Stimulated activated CD4-positive, alpha-beta T cell treated with anti-CD3 and anti-CD28 coated beads, TNF-alpha, amount 100 ng/mL, for 1 hour (primary cell): ENCODE data around the gene SSBP4.

Experiments used
- DNase-seq, 3 donors: peaks; one replicate each; pipeline ENCODE4 v3.0.0-alpha.2; 2020; ENCODE audit warnings: low read depth in 3 of 3, low spot score in 1 of 3

SSBP4 gene

DNA sequence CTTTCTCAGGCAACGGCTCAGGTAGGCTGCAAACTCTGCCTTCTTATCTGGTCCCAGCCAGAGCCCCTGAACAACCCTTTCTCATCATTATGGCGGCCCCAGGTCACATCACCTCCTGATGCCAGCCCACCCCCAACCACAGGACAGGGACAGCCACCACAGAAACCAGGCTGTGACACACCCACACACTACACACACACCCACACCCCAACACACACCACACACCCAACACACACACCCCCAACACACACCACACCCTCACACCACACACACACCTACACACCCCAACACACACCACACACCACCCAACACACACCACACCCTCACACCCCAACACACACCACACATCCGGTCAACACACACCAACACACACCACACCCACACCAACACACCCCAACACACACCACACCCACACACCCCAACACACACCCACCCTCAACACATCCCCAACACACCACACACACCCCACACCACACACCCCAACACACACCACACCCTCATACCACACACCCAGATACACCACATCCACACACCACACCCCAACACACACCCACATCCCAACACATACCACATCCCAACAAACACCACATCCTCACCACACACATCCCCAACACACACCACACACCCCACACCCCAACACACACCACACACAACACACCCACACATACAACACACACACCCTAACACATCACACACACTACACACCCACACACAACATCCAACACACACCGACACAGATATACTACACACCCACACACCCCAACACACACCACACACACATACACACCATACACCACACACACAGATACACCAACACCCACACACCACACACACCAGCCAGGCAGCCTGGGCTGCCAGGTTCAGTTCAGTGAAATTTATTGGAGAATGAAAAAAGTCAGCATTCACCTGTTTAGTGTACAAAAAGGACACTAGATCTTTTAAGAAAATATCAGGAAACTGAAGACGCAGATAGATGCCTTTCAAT is 22.9 kb downstream of the SSBP4 start:
- no peak for DNase-seq

DNA sequence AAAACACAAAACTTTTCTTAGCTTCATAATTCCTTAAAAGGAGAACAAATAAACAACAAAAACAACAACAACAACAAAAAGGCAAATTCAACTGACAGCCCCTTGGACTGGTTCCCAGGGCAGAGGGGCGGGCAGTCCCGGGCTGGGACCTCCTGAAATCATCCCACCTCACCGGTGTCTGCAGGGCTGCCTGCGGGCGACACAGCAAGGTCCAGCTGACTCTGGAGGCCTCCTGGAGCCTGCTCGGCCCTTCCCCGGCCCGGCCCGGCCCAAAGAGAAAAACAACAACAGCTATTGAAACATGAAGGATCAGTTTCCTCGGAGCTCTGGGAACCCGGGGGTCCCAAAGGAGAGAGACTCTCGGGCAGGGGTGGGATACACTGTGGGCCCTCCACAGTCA is 23.7 kb downstream of the SSBP4 start:
- DNase-seq: no peak

DNA sequence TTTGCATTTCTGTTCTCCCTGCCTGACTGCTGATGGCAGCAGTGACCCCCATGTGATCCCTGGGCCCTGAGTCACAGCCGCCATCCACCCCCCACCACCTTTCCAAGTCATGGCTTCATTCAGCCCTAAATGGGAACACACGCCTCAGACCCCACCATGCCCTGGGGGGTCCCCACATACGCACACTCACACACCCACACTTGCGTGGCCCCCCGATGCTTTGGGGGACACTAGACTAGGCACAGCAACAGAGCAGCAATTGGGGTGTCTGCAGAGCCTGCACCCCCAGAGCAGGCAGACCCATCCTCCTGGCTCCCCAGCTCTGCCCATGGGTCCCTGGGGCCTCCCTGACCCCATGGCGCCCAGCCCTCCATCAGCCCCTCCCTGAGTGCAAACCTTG is 24.2 kb downstream of the SSBP4 start:
- no peak for DNase-seq

DNA sequence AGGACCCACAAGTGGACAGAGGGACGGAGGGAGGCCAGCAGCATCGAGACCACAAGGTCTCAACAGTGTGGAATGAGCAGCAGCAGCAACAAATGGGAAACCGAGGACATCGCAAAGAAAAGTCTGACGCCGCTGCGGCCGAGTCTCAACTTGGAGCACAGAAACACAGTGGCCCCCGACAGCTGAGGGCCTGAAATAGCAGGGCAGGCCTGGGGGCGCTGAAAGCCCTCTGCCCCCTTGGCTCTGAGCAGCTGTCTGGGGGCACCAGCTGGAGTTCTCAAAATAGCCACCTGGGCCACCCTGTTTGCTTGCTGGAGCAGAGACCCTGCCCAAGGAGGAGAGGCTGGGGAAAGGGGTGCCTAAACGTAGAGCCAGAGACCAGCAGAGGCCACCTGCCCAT is 24.6 kb downstream of the SSBP4 start:
- DNase-seq: no peak

DNA sequence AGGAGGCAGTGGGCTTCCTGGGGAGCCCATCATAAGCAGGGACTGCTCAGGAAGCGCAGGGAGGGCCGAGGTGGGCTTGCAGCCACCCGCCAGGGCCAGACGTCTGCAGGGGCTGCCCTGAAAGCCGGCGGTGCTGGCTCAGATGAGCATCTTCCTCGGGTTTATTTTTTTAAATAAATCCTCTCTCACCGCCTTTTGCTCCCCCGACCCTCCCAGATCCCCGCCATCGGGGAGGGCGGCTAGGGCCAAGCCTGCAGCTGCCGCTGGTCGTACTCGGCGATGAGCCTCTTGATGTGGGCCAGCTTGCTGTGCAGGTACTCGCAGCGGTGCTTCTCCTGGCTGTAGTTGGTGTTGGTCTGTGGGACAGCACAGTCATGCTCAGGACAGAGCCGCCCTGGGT is 25.3 kb downstream of the SSBP4 start:
- DNase-seq: no peak

DNA sequence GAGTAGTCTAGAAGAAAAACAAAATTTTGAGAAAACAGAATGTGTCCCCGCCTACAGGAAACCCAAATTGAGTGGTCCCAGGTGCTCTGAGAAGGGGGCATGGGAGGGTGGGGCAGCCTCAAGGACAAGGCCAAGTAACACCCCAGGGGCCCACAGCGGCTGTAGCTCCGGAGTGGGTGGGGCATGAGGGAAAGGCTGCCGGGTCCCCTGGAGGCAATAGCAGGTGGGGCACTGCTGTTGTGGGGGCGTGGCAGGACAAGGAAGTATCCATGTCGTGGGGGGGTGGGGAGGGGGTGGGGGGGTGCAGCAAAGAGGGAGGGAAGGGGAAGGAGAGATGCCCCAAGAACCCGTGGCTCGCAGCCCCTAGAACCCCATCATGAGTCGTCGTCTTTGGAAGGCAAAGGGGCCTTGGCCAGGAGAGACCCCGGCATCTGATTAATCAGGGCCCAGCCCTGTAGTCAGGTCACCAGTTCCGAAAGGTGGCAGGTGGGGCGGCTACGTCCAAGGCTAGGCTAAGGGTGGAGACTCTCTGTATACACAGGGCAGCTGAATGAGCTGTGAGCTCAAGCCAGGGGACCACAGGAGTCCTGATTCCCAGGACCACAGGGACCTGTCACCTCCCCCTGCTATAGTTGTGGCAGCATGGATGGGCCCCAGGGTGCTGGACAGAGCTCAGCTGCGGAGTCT is 26.2 kb downstream of the SSBP4 start:
- no peak for DNase-seq

DNA sequence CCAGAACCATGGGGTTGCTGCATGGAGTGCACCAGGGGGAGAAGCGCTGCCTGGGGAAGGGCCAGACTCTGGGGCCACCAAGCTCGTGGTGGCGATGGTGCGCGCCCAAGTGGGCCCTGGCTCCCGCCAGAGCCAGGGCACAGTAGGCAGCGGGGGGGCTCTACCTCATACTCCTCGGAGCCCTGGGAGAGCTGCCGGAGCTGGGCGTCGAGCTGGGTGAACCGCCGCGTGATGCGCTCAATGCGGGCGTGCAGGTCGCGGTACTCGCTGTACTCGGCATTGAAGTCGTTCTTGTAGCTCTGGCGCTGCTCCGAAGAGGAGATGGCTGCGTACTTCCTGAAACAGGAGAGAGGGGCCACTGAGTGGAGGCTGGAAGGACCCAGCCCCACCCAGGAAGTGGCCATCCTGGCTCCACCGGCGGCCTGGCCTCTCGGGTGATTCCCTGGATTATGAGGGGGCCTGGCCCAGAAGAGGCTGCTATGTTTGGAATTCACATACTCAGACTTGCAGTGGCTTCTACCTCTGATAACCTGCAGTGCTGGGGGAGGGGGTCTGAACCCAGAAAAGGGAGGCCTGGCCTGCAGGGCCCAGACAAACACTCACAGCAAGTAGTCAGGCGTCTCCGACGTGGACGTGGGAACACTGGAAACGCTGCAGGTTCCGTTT is 27.1 kb downstream of the SSBP4 start:
- no peak for DNase-seq

DNA sequence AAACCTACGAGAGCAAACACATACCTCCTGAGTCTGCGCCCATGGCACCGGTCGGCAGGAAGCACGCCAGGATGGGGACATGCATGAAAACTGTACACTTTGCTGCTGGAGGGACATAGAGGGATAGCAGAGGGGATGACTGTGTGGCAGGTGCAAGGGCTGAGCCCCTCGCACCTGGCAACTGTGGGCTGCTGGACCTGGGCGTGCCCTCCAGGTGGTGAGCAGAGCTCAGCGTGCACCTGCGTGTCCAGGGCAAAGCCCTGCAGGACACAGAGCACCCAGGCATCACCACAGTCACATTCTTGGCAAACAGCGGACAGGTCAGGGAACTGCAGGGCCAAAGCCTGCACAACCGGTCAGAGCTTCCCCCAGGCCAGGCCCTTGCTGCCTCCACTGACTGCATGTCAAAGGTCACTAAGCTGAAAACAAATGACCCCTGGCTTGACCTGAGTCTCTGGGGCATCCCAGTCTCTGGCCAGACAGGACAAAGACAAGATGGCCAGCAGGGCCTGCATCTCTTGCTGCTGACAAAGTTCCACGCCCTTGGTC is 27.7 kb downstream of the SSBP4 start:
- no peak for DNase-seq

DNA sequence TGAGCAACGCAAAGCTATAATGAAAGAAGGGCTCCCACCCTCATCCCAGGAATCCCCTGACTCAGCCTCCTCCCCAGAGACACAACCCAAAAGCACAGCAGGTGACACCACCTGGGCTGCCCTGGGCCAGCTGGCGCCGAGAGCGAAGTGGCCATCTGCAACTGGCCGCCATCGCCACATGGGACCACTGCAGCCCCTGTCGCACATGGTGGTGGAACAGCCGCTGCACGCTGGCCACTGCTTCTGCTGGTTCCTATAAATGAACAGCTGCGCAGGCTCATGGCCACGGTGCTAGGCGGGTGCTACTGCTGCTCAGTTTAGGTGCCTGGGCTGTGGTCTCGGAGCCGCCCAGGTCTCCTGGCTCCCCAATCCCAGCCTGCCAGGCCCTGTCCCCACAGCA is 30.4 kb downstream of the SSBP4 start:
- no peak for DNase-seq

DNA sequence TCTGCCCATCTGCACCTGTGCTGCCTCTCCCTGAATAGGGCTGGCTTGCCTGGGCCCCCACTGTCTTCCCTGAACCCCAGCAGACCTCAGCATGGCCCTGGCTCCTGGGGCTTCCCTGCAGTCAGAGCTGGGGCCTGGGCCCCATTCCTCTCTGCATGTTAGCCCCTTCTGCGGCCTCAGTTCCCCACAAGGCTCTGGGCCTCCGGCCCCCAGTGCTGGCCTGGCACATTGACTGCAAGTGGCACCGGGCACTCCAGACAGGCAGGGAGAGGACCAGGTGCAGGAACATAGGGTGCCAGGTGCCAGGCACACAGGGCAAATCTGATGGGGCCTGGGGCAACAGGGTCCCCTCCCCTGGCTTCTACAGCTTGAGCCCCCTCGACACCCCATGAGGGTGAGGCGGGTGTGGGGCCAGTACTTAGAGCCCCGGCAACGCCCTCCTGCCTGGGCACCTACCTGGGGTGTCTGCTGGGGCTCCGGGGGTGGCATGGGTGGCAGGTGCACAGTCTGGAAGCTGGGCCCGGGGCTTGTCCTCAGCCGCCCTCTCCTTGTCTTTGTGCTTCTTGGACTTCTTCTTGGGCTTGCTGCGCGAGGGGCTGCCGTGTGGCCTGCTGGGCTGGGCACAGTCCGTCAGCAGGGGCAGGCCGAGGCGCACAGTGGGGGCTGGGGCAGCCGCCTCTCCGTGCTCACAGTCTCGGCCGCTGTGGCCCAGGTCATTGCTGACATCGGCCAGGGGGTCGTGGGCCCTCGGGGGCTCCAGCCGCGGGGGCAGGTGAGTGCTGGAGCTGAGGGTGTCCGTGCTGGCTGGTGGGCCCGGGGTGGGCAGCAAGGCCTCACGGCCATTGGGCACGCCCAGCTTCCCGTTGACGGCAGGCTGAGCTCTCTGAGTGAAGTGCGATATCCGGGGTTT is 31.1 kb downstream of the SSBP4 start:
- no peak for DNase-seq

DNA sequence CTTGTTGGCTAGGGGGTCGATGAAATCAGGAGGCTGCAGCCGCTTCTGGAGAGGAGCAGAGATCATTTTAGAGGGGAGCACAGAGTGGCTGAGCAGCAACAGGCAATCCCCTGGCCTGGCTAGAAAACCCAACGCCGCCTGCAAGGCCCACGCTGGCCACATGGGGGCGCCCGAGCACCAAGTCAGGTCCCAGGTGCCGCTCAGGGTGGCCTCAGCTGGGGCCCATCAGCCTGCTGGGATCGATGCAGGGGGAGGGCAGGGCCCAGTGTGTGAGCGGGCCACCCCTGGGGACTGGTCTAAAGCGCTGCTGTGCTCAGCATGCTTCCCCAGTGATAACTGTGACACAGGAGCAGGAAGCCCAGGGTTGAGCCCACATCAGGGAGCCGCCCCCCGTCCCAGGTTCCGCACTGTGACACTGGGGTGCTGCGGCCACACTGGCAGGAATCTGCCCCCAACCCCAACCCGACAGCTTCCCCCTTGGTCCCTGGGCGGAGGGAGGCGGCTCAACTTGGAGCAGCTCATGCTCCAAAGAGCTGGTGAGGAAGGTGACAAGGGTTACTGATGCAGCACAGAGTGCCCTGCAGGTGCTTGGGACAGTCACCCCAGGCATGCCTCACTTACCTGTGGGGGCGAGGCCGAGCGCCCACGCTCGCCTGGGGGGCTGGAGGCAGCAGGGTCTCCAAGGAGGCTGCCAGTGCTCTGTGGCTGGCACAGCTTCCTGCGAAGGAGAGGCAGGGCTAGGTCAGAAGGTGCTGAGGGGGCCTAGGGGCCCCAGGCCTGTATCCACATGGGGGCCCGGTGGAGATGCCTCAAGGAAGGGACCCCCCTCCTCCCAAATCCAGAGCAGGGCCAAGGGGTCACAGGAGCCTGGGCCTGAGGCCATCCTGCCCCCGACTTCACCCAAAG is 32.0 kb downstream of the SSBP4 start:
- DNase-seq: peak; percentile 61 to 93 (median 74)

DNA sequence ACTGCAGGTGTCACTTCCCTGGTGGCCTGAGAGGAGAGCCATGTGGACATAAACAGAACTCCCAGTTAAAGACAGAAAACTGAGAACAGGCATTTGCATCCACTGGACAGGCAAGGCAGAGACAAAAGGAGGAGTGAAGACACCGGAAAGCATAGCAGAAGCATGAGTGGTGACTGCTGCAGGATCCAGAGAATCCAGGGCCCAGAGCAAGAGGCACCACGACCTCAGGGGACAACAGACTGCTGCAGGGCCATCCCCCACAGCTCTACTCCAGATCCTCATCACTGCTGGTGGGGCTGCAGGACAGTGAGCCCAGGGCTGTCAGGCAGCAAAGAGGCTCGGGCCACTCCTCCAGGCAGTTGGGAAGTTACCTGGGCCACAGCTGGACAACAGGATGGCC is 33.2 kb downstream of the SSBP4 start:
- no peak for DNase-seq

DNA sequence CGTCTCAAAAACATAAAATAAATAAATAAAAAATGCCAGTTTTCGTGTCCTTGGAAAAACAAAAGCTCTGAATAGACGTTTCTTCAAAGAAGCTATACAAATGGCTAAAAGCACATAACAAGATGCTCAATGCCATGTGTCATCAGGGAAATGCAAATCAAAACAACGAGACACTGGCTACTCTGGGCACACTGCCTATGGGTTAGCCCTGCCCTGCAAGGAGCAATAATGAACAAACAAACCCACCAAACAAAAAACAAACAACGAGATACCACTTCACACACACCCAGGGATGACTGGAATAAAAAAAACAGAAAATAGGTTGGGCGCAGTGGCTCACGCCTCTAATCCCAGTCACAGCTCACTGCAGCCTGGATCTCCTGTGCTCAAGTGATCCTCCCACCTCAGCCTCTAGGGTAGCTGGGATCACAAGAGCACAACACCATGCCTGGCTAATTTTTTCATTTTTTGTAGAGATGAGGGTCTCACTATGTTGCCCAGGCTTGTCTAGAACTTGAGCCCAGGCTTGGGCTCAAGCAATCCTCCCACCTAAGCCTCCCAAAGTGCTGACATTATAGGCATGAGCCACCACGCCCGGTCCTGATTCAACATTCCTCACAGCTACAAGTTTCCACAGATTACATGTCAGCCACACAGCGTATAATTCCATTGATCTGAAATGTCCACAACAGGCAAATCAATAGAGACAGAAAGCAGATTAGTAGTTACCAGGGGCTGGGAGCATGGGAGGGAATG is 34.2 kb downstream of the SSBP4 start:
- no peak for DNase-seq

DNA sequence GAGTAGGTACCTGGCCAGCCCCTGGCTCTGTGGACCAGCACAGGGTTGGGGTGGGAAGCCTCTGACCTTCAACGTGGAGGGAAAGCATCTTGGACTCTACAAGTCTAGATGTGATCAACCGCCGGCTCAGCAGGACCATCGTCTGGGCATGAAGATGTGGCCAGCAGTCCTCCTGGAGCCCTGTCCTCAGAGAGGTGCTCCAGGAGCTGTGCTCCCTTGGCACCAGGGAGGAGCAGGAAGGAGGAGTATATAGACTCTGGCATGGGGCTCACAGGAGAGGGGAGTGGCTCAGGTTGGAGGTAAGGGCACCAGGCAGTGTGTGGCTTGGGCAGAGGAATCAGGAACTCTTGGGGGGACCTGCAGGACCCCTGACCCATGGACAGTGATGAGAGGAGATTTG is 37.1 kb downstream of the SSBP4 start:
- no peak for DNase-seq

DNA sequence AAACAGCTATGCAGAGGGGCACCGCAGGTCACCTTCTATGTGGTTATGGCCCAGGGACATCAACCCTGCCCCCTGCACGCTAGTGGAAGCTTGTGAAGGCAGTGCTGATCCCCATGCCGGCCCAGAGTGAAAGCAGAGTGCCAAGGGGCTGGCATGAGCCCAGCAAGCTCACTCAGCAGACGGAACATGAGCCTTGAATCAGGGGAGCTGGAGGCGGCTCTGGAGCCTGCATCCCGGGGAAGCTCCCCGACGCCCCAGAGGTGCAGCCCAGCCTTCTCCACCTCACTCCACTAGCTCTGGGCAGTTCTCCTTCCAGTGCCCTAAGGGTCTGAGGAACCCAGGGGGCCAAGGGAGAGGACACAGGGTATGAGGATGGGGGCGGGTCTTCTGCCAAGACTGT is 37.8 kb downstream of the SSBP4 start:
- DNase-seq: no peak

DNA sequence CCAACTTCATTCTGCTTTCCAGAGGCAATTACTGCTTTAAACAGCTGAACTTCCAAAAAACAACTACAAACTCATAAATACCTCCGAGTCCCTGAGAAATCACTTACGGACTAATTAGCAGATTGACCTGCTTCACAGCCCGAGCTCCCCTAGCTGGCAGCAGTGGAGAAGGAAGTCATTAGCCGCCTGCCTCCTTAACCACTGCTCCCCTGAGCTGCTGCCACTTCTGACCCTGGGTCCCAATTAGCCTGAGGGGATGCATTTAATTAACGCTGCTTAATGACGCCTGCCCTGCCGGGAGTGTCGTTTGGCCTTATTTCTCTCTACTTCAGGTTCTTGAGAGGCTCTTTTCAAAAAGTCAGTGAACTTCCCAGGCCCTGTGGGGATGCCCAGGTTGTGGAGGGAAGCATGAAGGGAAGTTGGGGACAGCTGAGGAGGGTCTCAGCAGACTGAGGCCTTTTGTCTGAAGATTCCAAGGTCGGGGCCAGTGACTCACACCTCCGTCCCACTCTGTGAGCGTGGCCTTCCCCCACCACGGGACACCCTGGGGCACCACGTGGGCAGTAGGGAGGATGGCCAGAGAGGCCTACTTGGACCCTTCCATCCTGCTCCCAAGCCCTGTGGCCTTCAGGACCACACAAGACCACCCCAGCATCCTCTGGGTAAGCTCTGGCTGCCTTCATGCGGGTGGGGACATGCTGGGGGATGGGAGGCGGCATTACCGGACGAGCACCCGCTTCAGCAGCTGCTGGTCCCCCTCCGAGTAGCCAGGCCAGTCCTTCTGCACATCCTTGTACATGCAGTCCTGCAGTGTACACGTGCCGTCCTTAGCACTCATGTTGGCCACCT is 38.5 kb downstream of the SSBP4 start:
- no peak for DNase-seq

DNA sequence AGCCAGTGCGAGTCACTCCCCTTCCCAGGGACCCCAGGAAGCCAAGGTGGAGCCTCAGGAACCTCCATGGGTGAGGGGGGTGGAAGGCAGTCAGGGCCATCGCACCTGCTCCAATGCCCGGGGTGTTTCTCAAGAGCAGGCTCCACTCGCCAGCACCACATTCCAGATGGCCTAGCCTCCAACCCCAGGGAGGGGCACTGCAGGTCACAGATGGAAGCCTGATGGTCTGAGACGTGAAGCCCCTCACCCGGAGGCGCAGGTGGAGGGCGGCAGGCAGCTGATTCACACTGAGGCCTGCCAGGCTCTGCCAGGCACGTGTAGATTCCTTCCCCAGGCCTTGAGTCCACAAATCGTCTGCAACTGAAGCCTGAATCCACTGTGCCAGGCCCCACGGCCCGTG is 41.7 kb downstream of the SSBP4 start:
- no peak for DNase-seq

DNA sequence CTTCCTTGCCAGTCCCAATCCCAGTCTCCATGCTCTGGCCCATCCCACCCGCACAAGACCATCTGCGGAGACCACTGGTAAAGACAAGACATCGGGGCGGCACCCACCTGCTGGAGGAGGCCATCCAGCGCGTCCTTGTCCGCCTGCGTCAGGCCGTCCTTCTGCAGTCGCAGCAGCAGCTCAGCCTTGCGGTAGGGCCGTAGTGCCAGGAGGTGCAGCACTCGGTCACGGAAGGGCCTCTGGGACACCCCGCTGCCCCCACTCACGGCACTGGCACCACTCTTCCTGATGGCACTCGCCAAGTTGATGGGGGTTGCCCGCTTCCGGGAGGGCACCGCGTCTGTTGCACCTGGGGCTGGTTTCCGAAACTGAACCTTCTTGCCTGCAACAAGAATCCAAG is 42.3 kb downstream of the SSBP4 start:
- no peak for DNase-seq
